Measurements from ENCODE around the gene GRID1.

GRID1 gene

DNA sequence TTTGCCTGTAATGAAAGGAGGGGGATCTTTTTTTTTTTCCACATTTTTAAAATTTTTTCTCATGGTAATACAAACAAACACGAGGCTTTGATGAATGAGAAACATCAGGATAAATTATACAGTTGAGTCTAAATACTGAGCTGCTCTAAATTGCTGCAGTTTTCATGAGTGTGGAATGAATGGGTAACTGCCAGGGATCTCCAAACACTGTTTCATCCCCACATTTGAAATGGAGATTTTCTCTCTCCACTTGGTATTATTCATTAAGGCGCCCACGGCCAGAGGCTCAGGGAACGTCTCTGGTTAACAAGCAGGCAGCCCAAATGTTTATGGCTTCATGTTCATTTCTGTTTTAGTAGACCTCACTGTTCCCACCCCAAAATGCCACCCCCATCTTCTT lies 717.1 kb downstream of the GRID1 start:
- no peak for DNase-seq (ENCODE audit: low read depth)

- DNase-seq (ENCODE audit: low read depth) = no peak
These were observed 718.3 kb downstream of the GRID1 start for GRCh38 chr10:85648279-85648754.

DNA sequence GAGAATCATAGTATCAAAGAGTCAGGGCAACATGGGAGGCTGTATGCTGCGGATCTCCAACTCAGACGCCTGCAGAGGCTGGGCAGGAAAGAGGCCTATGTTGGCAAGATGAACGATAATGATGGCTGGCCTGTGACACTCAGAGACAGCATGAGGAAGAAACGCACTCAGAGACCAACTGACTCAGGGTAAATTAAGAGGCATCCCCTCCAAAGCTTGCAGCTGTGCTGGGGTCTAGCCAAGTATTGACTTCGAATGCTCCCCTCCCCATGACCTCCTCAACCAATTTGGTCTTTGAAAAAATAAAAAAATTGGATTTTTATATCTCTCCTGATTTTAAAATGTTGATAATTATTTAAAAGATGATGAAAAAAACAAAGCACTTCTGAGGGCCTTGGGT lies 718.9 kb downstream of the GRID1 start:
- DNase-seq (ENCODE audit: low read depth) = no peak

DNA sequence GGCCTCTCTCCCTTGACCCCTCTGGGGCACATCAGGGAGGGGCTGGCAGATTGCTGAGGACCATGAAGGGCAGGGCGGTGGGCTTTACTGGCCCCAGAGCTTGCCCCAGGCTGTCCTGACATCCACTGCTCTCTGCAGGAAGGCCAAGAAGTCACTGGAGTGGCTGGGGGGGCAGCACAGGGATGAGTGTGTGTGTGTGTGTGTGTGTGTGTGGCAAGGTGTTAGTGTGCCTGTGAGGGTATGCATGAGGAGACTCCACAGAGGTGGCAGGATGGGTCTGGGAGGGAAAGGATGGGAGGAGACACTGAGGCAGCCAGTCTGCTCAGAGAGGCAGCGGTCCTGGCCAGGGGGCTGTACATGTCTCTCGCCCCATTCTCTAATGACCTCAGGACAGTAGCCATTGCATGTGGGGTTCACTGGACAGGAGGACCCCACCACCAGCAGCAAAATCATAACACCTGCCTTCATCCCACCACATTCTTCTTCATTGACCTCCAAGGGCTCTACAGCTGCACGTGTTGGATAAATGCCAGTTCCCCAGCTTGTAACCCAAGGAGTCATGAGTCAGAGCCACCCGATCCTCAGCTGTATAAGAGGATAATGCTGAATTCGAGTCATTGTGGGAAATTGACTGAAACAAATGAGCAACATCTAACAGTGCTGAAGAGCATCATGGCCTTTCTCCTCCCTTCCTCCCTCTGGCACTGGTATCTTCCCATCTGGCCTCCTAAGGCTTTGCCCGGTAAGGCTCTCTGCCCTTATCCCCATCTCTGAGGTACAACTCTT lies 720.5 kb downstream of the GRID1 start:
- DNase-seq (ENCODE audit: low read depth) = no peak

DNA sequence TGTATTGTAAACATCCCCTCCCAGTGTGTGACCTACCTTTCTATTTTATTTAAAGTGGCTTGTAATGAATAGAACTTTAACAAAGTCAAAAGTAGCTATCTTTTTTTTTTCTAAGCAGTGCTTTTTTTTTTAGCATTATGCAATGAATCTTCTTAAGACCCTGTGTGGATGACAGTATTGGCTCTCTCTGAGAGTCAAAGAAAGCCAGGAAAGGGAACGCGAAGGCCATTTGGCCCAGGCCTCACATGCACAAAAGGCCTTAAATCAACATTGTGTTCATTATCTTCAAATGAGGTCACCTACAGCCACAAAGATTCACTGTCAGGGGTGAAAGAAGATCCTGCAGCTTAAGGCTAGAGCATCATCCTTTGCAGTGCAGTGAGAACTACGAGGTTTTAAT lies 721.5 kb downstream of the GRID1 start:
- no peak for DNase-seq (ENCODE audit: low read depth)

DNA sequence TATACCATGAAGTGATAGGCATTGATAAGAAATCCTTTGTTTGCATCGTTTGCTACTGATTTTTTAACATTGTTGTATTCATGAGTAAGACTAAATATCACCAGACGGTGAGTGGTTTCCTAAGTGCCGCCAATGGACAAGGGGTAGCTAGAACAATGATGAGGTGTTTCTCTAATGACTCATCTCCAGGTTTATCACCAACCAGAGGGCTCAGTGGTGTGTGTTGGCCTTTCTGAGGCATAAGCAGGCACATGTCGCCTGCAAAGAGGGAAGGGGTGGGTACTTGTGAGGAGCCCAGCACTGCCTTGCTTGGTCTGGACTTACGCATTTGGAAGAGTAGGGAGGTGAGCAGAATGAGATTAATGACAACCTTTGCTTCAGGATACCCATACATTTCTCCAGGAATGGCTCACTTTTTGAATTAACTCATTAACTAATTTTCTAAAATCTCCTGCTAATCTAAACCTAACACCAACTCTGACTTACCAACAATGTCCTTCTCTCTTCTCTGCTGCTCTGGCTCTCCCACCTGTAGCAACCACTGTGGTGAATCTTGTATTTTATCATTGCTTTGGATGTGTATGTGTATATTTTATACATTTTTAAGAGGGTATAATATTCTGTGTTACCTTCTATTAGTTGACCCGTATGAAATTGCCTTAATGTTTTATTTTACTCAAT lies 722.6 kb downstream of the GRID1 start:
- DNase-seq (ENCODE audit: low read depth) = no peak

DNA sequence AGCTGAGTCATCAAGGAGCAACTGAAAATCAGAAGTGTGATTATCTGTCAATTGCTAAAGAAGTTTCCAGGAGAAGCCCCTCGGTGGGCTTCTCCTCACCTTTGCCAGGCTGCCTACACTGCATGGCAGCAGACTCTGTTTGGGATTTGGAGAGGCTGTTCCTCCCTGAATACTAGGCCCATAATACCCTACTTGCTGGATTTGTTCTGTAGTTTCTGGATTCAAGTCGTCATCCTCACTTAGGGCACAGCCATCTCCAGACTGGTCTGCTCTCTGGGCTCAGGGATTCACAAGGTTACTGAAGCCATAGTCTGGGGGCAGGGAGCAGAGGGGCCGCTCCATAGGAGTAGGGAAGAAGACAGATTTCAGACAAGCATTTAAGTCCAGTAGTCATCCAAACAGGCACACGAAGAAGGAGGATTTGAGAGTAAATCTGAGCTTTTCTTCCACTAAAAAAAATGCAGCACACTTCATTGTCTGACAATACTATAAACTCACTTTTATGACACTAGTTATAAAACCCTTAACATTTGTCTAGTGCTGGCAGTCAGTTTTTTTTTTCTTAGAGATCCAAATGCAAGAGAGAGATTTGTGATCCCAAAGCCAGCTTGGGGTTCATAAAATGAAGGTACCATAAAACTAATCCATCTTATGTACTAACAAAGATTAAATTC lies 723.3 kb downstream of the GRID1 start:
- no peak for DNase-seq (ENCODE audit: low read depth)

DNA sequence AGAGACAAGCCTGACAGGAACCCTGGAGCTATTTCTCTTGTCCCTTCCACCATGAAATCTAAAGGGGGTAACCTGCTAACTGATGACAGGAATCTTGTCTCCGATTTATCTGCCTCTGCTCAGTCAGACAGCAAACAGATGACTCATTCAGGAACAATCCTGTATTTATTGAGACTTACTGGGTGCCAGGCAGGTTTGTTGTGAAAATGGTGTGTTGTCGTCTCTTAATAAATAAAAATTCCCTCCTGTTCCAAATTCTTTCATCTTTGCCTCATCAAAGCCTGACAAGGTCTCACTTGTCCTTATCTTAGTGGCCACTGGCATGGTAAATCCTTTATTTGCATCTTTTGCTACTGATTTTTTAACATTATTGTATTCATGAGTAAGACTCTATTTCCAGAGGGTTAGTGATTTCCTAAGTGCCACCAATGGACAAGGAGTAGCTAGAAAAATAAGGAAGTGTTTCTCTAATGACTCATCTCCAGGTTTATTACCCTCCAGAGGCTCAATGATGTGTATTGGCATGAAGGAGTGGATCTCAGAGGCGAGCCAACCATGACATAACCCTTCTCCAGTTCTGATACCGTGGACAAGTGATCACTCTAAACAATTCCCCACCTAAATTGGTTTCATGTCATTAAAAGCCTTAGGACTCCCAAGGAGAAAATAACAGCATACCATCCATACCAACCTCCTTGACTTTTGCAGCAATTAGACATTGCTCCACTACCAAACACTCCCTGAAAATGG lies 724.0 kb downstream of the GRID1 start:
- no peak for DNase-seq (ENCODE audit: low read depth)

DNA sequence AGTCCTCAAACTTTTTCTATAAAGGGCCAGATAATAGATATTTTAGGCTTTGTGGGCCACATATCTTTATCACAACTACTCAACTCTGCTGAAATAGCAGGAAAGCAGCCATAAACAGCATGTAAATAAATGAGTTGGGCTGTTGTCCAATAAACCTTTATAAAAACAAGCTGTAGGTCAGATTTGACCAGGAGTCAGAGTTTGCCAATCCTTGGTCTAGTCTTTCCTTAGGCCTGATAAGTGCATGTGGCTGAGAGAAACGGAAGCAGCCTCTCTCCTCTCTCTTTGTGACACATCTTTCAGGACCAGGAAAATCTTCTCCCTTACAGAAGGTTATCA lies 724.5 kb downstream of the GRID1 start:
- DNase-seq (ENCODE audit: low read depth) = no peak

DNA sequence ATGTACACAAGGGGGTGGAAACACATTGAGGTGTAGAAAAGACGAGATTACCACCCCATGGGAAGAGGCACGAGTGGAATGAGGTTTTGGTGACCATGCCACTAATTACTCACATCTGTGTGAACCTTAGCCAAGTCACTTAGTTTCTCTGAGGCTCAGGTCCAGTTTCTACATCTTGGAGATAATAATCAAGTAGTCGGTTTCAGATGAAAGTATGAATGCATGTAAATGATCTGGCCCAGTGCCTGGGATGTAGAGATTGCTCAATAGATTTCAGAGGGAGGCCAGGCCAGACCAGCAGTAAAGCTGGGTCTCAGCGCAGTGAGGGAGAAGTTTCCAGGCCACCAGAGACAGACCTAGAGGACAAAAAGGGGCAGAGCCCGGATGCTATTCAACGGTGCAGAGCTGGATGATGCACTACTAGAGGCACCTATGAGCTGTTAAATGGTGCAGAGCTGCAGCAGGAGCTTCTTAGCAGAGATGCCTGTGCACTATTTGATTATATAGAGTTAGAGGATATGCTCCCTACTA lies 725.1 kb downstream of the GRID1 start:
- DNase-seq (ENCODE audit: low read depth) = no peak

- DNase-seq (ENCODE audit: low read depth) = no peak
These were observed 727.8 kb downstream of the GRID1 start for GRCh38 chr10:85638797-85639196.

DNA sequence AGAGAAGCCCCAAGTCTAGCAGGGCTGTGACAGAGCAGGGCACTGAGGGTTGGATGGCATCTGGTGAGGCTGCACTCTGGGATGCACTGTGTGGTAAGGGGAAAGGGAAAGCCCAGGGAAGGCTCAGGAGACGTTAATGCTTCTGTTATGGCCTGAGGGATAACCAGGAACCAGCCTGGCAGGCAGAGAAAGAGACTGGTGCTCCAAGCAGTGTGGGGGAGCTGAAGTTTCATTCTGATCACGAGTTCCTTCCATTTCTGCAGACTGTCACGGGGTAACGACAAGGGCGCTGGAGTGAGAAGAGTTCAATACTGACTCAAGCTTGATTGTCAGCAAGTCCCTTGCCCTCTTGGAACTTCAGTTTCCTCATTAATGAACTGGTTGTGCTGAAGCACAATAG lies 730.9 kb downstream of the GRID1 start:
- DNase-seq (ENCODE audit: low read depth) = no peak

DNA sequence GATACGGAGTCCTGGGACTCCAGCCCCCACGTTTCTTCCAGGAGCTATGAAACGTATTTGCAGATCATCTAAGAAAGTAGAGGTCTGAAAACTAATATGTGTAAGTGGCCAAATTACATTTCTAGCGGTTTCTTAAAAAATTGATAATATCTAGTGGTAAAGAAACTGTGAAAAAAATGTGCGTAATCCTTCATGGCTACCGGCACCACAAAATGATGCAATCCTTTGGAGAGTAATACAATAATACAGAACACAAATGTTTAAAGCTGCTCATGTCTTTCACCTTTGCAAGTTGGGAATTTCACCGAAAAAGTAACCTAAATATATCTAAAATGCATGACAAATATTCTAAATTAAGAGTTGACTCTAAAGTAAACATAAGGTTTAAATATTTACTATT lies 742.1 kb downstream of the GRID1 start:
- no peak for DNase-seq (ENCODE audit: low read depth)

DNA sequence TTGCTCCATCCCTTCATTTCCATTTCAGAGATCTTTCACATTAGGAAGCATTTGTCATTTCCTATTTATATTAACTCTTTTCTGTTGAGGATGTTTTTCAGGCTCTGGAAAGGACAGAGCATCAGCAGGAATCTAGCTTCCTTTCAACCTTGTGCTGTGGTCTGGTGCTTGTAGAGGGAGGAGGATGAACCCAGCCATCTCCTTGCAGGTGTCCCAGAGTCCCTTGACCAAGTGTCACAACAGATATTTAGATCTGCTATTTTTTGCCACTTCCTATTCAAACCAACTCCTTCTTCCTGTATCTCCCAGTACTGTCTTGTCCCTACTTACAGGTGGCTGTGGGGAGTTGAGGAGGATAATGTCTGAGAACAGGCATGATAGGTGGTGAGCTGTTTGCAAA lies 742.8 kb downstream of the GRID1 start:
- no peak for DNase-seq (ENCODE audit: low read depth)

DNA sequence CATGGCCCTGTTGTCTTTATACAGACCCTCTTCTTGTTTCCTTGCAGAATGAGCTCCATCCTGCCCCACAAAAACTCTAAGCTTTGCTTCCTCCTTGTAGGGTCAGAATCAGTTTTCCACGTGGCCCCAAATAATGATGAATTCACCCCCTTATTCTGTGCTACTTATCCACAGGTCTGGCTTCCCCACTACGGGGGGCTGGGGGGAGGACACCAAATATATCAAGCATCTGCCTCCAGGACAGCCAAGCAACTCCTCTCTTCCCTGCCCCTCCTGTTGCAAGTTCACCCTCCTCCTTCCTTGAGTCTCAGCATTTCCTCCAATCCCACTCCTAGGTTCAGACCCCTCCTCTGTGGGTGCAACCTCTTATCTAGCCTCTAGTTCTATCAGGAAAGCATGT lies 743.3 kb downstream of the GRID1 start:
- no peak for DNase-seq (ENCODE audit: low read depth)

- no peak for DNase-seq (ENCODE audit: low read depth)
These were observed 744.2 kb downstream of the GRID1 start for GRCh38 chr10:85622425-85622824.

GRCh38 chr10:85621562-85621961 lies 745.0 kb downstream of the GRID1 start:
- DNase-seq (ENCODE audit: low read depth) = no peak

DNA sequence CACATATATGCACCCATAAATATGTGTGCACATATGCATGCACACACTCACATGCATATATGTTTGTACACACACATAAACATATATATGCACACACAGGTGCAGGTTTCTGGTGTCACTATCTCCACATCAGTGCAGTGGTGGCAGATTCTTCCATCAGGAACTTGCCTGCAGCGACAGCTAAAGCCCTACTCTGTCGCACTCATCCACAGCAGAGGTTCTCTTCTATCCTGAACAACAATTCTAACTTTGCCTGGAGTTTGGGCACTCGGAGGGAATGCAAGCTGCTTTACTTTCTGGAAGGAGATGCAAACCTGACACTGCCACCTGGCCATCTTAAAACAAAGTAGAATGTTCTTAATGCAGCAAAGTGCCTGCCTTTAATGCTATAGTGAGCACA lies 745.8 kb downstream of the GRID1 start:
- DNase-seq (ENCODE audit: low read depth) = no peak

DNA sequence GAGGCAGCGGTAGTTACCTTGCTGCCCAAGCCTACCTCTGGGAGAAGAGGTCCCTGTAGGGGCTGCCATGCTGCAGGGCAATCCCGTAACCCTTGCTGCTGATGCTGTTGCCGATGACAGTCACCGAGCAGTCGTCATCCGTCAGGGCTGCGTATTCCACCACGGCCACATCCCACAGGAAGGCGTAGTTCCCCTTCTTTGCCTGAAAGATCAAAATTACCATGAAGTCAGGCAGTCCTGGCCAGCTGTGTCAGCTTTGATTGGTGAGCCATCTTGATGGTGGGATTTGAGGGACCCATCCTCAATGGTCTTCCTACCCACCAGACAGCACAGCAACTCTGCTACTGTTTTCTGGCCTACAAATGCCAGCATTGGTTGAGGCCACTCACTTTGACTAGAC lies 746.8 kb downstream of the GRID1 start:
- no peak for DNase-seq (ENCODE audit: low read depth)

DNA sequence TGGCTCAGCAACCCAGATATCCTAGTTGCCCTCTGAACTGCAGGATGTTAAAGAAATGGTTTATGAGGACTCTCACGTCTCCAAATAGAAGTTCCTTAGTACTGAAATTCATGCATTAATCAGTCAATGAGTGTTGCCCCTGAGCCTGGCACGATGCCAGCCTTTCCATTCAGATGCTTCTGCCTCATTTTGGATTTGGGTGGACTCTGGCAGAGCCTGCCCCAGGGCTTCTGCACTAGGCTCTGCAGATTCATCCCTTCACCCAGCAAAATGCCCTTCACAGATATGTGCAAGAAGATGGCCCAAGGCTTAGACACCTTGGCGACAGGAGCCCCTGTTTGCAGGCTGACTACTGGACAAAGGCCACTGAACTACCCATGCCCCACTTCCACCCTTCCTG lies 747.8 kb downstream of the GRID1 start:
- DNase-seq (ENCODE audit: low read depth) = no peak

DNA sequence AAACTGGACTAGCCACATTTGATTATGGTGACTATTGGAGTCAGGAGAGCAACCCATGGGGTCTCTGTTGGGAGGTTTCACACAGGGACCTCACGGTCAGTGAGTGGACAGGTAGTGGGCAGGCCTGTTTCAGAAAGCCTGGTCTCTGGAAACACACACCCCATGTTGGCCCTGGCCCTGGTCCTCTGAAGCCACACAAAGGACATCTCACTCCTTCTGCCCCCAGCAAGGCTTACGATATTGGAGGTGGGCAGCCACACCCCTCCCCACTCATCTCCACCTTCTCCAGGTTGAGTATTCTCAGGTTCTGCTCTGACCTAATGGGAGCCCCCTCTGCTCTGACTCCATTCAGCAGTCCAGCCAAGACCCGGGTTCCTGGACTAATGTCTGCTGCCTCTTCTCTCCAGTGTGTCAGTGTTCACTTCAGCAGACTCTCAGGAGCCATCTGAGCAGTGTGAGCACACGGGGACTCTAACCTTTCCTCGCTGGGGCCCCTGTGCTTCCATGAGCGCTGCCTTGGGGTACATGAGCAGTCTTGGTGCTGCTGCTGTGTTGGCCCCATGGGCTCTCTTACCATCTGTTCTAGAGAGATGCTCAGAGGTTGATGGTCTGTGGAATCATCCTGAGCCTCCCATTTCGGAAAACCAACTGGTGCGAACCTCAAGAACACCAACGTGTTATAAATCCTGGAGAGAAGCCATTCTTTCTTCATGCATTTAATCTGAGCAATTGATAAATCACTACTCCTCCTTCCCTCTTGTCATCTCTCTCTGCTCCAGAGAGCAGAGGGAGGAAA lies 748.6 kb downstream of the GRID1 start:
- DNase-seq (ENCODE audit: low read depth) = no peak
